HepG2 (cell line): ENCODE results near the gene RDH13. TPM values are rescaled to one million over a fixed set of nuclear protein-coding genes. Genes with fewer than 3 reads are reported as not detected.
A peak's percentile ranks its signal among the peaks of the same experiment; 100 is the strongest.

Source experiments
- ELF4 ChIP-seq: sonication (generic); formaldehyde crosslinking; IDR thresholded peaks from 2 replicates; pipeline ENCODE4 v1.5.0; 2020; ENCODE audit warnings: missing genetic modification reagents, mild to moderate bottlenecking, moderate library complexity, borderline replicate concordance
- MLLT10 ChIP-seq: sonication (generic); formaldehyde crosslinking; IDR thresholded peaks from 2 replicates; pipeline ENCODE4 v1.4.0; 2020; ENCODE audit warnings: missing genetic modification reagents
- PHF20 ChIP-seq: sonication (generic); formaldehyde crosslinking; IDR thresholded peaks from 2 replicates; pipeline ENCODE4 v1.5.0; 2020; ENCODE audit warnings: mild to moderate bottlenecking, missing genetic modification reagents
- SRSF9 ChIP-seq: fragments of 200-400 bp; formaldehyde crosslinking; IDR thresholded peaks from 2 replicates; pipeline ENCODE4 v1.6.1; 2018; ENCODE audit warnings: borderline replicate concordance, mild to moderate bottlenecking, low read depth, low read length; ENCODE audit not compliant: insufficient read depth, poor library complexity, severe bottlenecking
- TBL1XR1 ChIP-seq: fragments of 150-350 bp; IDR thresholded peaks from 2 replicates; pipeline ENCODE4 v1.6.1; 2014; ENCODE audit warnings: borderline replicate concordance, low read length; ENCODE audit not compliant: partially characterized antibody
- ZNF224 ChIP-seq: sonication (generic); formaldehyde crosslinking; IDR thresholded peaks from 2 replicates; pipeline ENCODE4 v1.5.0; 2020; ENCODE audit warnings: mild to moderate bottlenecking, missing genetic modification reagents
- ZNF263 ChIP-seq: sonication (generic); formaldehyde crosslinking; IDR thresholded peaks from 2 replicates; pipeline ENCODE4 v1.4.0; 2020; ENCODE audit warnings: missing genetic modification reagents
- ZNF431 ChIP-seq: sonication (generic); formaldehyde crosslinking; IDR thresholded peaks from 2 replicates; pipeline ENCODE4 v1.9.0; 2022; ENCODE audit warnings: missing genetic modification reagents, low read depth, mild to moderate bottlenecking, borderline replicate concordance
- polyA plus RNA-seq, 8 experiments: library from polyadenylated mRNA; depleted of rRNA in 3 of 8; stranded (reverse) in 7 of 8; unstranded in 1 of 8; fragments of >200 nt; fragmentation: Illumina TruSeq in 4 of 8; extraction: Trizol in 4 of 8; gene quantifications; 2 replicates each; pipeline versions ENCODE4 v1.2.1 to v1.2.3, GENCODE V29; 2011 to 2016; ENCODE audit warnings: low read depth in 4 of 8, missing spikeins in 1 of 8, mixed read lengths in 1 of 8; ENCODE audit not compliant: insufficient read depth in 1 of 8
- total RNA-seq, 5 experiments: library from RNA; depleted of rRNA; stranded (reverse); fragments of >200 nt; fragmentation: Illumina TruSeq; extraction: Trizol; gene quantifications; 2 replicates each; pipeline ENCODE4 v1.2.3, GENCODE V29; 2016; ENCODE audit warnings: low read depth in 1 of 5
- TF ChIP-seq, protein P1 (sequence below): sonication (generic); formaldehyde crosslinking; IDR thresholded peaks from 2 replicates; pipeline ENCODE4 v1.9.0; 2021; ENCODE audit warnings: missing genetic modification reagents, borderline replicate concordance
- TF ChIP-seq, protein P2 (sequence below): IDR thresholded peaks from 2 replicates; pipeline ENCODE4 v1.6.1; 2016; ENCODE audit warnings: missing genetic modification reagents, missing compliant biosample characterization
- TF ChIP-seq, protein P3 (sequence below): sonication (generic); formaldehyde crosslinking; IDR thresholded peaks from 2 replicates; pipeline ENCODE4 v1.5.1; 2020; ENCODE audit warnings: mild to moderate bottlenecking, missing genetic modification reagents, moderate library complexity
- TF ChIP-seq, protein P4 (sequence below): sonication (generic); formaldehyde crosslinking; IDR thresholded peaks from 2 replicates; pipeline ENCODE4 v1.4.0; 2020; ENCODE audit warnings: missing genetic modification reagents
- TF ChIP-seq, protein P5 (sequence below): sonication (generic); formaldehyde crosslinking; IDR thresholded peaks from 2 replicates; pipeline ENCODE4 v1.4.0; 2020; ENCODE audit warnings: missing genetic modification reagents, borderline replicate concordance

Gene RDH13
- total and polyA plus RNA-seq, 2 of the 13 experiments (the other 11 are each of a cell fraction or from before 2014, with no cell fraction given): 13.4 to 21.5 TPM

DNA sequence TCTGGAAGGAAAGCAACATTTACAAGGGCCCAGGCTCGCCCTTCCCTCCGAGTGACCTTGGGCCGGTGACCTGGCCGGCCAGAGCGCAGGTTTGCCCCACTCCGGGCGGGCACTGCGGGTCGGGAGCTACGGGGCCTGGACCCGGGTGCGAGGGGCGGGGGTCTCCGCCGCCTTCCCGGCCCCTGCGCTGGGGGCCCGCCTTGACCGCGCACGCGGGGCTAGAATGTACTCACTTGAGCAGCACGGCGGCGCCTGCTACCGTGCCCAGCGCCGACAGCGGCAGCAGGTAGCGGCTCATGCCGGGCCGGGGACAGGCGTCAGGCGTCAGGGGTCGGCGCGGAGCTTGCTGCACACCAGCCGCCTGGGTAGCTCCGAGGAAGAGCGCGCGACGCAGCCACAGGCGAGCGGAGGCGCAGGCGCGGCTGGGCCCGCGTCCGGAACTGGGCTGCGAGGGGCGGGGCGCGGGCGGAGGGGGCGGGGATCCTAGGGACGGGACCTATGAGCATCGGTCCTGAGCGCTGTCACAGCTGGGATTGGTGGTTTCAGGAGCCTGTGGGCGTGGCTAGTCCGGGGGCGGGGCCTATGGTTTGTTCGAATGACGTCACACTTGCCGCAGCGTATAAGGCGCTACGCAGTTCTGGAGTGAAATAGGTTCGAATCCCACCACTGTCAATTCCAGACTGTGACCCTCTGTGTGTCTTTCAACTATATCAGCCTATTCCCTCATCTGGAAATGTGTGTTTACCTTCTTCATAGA, at the start of gene RDH13 (continued):
- TF ChIP-seq, protein P1, sequence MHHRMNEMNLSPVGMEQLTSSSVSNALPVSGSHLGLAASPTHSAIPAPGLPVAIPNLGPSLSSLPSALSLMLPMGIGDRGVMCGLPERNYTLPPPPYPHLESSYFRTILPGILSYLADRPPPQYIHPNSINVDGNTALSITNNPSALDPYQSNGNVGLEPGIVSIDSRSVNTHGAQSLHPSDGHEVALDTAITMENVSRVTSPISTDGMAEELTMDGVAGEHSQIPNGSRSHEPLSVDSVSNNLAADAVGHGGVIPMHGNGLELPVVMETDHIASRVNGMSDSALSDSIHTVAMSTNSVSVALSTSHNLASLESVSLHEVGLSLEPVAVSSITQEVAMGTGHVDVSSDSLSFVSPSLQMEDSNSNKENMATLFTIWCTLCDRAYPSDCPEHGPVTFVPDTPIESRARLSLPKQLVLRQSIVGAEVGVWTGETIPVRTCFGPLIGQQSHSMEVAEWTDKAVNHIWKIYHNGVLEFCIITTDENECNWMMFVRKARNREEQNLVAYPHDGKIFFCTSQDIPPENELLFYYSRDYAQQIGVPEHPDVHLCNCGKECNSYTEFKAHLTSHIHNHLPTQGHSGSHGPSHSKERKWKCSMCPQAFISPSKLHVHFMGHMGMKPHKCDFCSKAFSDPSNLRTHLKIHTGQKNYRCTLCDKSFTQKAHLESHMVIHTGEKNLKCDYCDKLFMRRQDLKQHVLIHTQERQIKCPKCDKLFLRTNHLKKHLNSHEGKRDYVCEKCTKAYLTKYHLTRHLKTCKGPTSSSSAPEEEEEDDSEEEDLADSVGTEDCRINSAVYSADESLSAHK (CRISPR knock-in tag): no peak
- TF ChIP-seq, protein P2, sequence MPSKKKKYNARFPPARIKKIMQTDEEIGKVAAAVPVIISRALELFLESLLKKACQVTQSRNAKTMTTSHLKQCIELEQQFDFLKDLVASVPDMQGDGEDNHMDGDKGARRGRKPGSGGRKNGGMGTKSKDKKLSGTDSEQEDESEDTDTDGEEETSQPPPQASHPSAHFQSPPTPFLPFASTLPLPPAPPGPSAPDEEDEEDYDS (CRISPR knock-in tag): peak; percentile 49; the same call in 1 of the 2 replicates
- TF ChIP-seq PHF20 (CRISPR knock-in tag) (peak; percentile 39; the same call in 1 of the 2 replicates), ZNF263 (CRISPR knock-in tag) (no peak), ZNF224 (CRISPR knock-in tag) (no peak), SRSF9 (no peak), MLLT10 (CRISPR knock-in tag) (no peak), ZNF431 (no peak), TBL1XR1 (no peak), ELF4 (CRISPR knock-in tag) (peak; percentile 55; the same call in 1 of the 2 replicates)
- TF ChIP-seq, protein P3, sequence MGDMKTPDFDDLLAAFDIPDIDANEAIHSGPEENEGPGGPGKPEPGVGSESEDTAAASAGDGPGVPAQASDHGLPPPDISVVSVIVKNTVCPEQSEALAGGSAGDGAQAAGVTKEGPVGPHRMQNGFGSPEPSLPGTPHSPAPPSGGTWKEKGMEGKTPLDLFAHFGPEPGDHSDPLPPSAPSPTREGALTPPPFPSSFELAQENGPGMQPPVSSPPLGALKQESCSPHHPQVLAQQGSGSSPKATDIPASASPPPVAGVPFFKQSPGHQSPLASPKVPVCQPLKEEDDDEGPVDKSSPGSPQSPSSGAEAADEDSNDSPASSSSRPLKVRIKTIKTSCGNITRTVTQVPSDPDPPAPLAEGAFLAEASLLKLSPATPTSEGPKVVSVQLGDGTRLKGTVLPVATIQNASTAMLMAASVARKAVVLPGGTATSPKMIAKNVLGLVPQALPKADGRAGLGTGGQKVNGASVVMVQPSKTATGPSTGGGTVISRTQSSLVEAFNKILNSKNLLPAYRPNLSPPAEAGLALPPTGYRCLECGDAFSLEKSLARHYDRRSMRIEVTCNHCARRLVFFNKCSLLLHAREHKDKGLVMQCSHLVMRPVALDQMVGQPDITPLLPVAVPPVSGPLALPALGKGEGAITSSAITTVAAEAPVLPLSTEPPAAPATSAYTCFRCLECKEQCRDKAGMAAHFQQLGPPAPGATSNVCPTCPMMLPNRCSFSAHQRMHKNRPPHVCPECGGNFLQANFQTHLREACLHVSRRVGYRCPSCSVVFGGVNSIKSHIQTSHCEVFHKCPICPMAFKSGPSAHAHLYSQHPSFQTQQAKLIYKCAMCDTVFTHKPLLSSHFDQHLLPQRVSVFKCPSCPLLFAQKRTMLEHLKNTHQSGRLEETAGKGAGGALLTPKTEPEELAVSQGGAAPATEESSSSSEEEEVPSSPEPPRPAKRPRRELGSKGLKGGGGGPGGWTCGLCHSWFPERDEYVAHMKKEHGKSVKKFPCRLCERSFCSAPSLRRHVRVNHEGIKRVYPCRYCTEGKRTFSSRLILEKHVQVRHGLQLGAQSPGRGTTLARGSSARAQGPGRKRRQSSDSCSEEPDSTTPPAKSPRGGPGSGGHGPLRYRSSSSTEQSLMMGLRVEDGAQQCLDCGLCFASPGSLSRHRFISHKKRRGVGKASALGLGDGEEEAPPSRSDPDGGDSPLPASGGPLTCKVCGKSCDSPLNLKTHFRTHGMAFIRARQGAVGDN (CRISPR knock-in tag): peak; percentile 79
- TF ChIP-seq, protein P4, sequence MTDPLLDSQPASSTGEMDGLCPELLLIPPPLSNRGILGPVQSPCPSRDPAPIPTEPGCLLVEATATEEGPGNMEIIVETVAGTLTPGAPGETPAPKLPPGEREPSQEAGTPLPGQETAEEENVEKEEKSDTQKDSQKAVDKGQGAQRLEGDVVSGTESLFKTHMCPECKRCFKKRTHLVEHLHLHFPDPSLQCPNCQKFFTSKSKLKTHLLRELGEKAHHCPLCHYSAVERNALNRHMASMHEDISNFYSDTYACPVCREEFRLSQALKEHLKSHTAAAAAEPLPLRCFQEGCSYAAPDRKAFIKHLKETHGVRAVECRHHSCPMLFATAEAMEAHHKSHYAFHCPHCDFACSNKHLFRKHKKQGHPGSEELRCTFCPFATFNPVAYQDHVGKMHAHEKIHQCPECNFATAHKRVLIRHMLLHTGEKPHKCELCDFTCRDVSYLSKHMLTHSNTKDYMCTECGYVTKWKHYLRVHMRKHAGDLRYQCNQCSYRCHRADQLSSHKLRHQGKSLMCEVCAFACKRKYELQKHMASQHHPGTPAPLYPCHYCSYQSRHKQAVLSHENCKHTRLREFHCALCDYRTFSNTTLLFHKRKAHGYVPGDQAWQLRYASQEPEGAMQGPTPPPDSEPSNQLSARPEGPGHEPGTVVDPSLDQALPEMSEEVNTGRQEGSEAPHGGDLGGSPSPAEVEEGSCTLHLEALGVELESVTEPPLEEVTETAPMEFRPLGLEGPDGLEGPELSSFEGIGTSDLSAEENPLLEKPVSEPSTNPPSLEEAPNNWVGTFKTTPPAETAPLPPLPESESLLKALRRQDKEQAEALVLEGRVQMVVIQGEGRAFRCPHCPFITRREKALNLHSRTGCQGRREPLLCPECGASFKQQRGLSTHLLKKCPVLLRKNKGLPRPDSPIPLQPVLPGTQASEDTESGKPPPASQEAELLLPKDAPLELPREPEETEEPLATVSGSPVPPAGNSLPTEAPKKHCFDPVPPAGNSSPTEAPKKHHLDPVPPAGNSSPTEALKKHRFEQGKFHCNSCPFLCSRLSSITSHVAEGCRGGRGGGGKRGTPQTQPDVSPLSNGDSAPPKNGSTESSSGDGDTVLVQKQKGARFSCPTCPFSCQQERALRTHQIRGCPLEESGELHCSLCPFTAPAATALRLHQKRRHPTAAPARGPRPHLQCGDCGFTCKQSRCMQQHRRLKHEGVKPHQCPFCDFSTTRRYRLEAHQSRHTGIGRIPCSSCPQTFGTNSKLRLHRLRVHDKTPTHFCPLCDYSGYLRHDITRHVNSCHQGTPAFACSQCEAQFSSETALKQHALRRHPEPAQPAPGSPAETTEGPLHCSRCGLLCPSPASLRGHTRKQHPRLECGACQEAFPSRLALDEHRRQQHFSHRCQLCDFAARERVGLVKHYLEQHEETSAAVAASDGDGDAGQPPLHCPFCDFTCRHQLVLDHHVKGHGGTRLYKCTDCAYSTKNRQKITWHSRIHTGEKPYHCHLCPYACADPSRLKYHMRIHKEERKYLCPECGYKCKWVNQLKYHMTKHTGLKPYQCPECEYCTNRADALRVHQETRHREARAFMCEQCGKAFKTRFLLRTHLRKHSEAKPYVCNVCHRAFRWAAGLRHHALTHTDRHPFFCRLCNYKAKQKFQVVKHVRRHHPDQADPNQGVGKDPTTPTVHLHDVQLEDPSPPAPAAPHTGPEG (CRISPR knock-in tag): no peak
- TF ChIP-seq, protein P5, sequence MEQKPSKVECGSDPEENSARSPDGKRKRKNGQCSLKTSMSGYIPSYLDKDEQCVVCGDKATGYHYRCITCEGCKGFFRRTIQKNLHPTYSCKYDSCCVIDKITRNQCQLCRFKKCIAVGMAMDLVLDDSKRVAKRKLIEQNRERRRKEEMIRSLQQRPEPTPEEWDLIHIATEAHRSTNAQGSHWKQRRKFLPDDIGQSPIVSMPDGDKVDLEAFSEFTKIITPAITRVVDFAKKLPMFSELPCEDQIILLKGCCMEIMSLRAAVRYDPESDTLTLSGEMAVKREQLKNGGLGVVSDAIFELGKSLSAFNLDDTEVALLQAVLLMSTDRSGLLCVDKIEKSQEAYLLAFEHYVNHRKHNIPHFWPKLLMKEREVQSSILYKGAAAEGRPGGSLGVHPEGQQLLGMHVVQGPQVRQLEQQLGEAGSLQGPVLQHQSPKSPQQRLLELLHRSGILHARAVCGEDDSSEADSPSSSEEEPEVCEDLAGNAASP (CRISPR knock-in tag): 0 out of 2 replicates have a peak, but pooled peaks have one; percentile 2
